ENCODE results near the gene BMP8B. TPM values are rescaled to one million over a fixed set of nuclear protein-coding genes. Genes with fewer than 3 reads are reported as not detected.
"Not testable (repeated sequence)": the region's sequence is repeated elsewhere in the genome, so short reads cannot be mapped to it uniquely, and the experiment has no call there.

BMP8B gene
- total and polyA plus RNA-seq, 11 donors: 0.08 to 0.68 (median 0.49) TPM

DNA sequence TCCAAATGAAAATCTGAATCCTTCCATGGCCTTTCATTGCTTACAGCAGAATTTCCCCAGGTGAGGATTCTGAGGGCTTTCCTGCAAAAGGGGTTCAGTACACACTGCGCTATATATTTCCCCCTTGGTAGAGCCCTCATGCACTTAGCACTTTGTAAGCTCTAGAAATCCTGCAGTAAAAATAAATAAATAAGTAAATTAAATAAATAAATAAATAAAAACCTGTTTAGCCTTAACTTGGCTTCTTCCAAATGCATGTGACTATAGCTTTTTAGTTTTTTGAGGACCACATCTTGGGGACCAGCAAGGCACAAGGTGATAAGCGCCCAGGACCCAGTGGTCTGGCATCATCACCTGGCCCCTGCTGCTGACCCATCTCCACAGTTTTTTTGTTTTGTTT, 3.2 kb upstream of the BMP8B start:
- DNase-seq (no peak), ATAC-seq (no peak)
- intact Hi-C loops (cut with DNase I): loop anchor here in 2 of 10 donors (10.0 kb wide), 1 partner anchor 187 kb away; no protein-coding TSS in a partner anchor
- H3K4me1 ChIP-seq: peaks cover 0 to 15% (median 0%) of the 10 kb centered on the region in 12 donors
- TF ChIP-seq, protein P1, sequence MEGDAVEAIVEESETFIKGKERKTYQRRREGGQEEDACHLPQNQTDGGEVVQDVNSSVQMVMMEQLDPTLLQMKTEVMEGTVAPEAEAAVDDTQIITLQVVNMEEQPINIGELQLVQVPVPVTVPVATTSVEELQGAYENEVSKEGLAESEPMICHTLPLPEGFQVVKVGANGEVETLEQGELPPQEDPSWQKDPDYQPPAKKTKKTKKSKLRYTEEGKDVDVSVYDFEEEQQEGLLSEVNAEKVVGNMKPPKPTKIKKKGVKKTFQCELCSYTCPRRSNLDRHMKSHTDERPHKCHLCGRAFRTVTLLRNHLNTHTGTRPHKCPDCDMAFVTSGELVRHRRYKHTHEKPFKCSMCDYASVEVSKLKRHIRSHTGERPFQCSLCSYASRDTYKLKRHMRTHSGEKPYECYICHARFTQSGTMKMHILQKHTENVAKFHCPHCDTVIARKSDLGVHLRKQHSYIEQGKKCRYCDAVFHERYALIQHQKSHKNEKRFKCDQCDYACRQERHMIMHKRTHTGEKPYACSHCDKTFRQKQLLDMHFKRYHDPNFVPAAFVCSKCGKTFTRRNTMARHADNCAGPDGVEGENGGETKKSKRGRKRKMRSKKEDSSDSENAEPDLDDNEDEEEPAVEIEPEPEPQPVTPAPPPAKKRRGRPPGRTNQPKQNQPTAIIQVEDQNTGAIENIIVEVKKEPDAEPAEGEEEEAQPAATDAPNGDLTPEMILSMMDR (IDR thresholded peaks at IDR 0.05): no peak
- no peak for TF ChIP-seq POLR2A (IDR thresholded peaks at IDR 0.05)
- H3K36me3 ChIP-seq: no peaks in the 10 kb centered on the region
- H3K27ac ChIP-seq: no peak overlapping the region
- H3K9me3 ChIP-seq: no peaks in the 10 kb centered on the region
- WGBS, 4 donors: 91 to 97% (median 93%) methylated on average over 2 of the region's 2 CpGs
- no peak overlapping the region for H3K4me3 ChIP-seq
- H3K27me3 ChIP-seq: peaks cover 0 to 36% (median 17%) of the 10 kb centered on the region in 9 donors

DNA sequence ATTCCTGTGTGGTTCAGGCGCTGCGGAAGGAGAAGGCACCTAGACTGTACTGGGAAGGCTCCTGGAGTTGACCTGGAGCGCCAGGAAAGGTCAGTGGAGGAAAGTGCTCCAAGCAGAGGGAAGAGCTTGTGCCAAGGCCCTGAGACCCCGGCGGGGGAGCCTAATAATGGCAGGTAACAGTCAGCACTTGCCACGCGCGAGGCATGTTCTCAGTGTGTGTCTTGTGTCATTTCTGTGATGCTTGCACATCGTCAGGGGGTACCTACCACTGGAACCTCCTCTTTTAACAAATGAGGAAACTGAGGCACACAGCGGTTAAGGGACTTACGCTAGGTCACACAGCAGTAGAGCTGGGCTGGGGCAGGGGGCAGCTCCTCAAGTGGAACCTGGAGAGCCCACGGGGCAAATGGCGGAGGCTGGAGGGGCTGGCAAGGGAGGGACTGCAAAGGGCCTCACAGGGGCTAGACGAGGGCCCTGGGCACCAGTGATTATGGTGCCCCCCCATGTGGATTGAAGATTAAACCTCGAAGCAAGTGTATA, 976 bp upstream of the BMP8B start:
- Histone ChIP-seq H3K36me3 (no peaks in the 10 kb centered on the region), H3K27me3 (peaks cover 0 to 38% (median 17%) of the 10 kb centered on the region in 9 donors), H3K4me1 (peaks cover 0 to 15% (median 0%) of the 10 kb centered on the region in 12 donors), H3K4me3 (peak overlapping the region in 11 of 12 donors; percentile 27 to 65 (median 49)), H3K27ac (no peak overlapping the region), H3K9me3 (no peaks in the 10 kb centered on the region)
- ATAC-seq: no peak
- no peak for TF ChIP-seq POLR2A (IDR thresholded peaks at IDR 0.05)
- TF ChIP-seq, protein P1 (IDR thresholded peaks at IDR 0.05): no peak
- WGBS, 4 donors: 44 to 56% (median 50%) methylated on average over 13 to 15 of the region's 15 CpGs
- intact Hi-C loops (cut with DNase I): loop anchor here in 2 of 10 donors (10.0 kb wide), 1 partner anchor 185 kb away; no protein-coding TSS in a partner anchor
- no peak for DNase-seq

DNA sequence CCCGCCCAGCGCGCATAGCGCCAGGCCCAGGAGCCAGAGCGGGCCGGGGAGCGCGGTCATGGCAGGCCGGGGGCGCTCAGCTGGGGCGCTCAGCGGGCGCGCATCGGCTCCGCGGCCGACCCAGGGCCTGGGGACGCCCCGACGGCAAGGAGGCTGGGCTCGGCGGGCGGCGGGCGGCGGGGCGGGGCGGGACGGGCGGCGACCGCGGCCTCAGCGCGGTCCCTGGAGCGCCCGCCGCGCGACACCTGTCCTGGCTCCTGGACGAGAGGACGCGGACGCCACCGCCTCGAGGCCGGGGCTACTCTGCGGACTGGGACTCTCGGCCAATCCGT, 273 bp downstream of the BMP8B start:
- Histone ChIP-seq H3K4me1 (peaks cover 0 to 15% (median 0%) of the 10 kb centered on the region in 12 donors), H3K36me3 (no peaks in the 10 kb centered on the region), H3K27ac (no peak overlapping the region), H3K9me3 (no peaks in the 10 kb centered on the region), H3K27me3 (peaks cover 0 to 38% (median 17%) of the 10 kb centered on the region in 9 donors), H3K4me3 (peak overlapping the region; percentile 16 to 65 (median 46))
- ATAC-seq (no peak), DNase-seq (no peak)
- intact Hi-C loops (cut with DNase I): no loop called here
- whole genome bisulfite sequencing, 4 donors: 0 to 3% (median 1%) methylated on average over 6 to 51 of the region's 51 CpGs
- TF ChIP-seq, protein P1 (IDR thresholded peaks at IDR 0.05): no peak
- TF ChIP-seq POLR2A (IDR thresholded peaks at IDR 0.05): no peak

DNA sequence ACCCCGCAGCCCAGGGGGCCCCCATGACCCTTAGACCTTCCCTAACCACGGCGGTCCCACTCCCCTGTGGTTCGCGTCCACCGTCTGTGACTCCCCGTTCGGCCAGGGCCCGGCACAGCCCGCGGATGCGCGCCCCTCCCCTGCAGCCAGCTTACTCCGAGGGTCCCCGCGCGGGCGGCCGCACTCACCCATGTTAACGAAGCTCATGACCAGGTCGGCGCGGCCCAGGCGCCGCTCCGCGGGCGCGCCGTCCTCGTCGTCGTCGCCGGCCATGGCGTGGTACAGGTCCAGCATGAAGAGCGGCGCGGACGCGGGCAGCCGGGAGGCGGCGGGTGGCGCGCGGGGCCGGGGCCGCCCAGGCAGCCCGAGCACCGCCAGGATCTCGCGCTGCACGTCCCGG, 701 bp downstream of the BMP8B start:
- peaks cover 0 to 15% (median 0%) of the 10 kb centered on the region in 12 donors for H3K4me1 ChIP-seq
- WGBS, 4 donors: 2 to 15% (median 4%) methylated on average over 18 to 55 of the region's 55 CpGs
- ATAC-seq; H3K27ac ChIP-seq; H3K36me3 ChIP-seq; intact Hi-C loops (cut with DNase I); DNase-seq; H3K9me3 ChIP-seq: not testable (repeated sequence)
- H3K4me3 ChIP-seq: peak overlapping the region in 1 of 12 donors; percentile 61
- peaks cover 0 to 38% (median 17%) of the 10 kb centered on the region in 9 donors for H3K27me3 ChIP-seq

DNA sequence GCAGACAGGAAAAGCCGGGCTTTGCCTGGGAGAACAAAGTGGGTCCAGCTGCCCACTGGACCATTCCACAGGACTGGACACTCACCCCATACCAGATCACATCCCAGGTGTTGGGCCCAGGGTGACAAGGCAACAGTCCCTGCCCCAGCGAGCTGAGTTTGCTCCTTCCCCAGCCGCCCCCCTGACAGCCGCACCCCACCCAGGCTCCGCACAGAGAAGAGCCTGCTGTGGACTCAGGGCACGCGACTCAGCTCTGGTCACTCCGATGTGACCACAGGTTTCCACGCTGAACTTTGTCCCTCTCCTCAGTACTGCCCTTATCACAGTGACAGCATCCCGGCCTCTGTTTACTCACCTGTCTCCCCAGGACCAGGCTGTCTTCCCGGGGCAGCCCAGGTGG, 1.2 kb downstream of the BMP8B start:
- TF ChIP-seq, protein P1 (IDR thresholded peaks at IDR 0.05): no peak
- no peak for TF ChIP-seq POLR2A (IDR thresholded peaks at IDR 0.05)
- H3K9me3 ChIP-seq: no peaks in the 10 kb centered on the region
- DNase-seq: no peak
- ATAC-seq: no peak
- no peaks in the 10 kb centered on the region for H3K36me3 ChIP-seq
- WGBS, 4 donors: 66 to 69% (median 68%) methylated on average over 8 to 11 of the region's 11 CpGs
- peaks cover 0 to 15% (median 0%) of the 10 kb centered on the region in 12 donors for H3K4me1 ChIP-seq
- peaks cover 0 to 38% (median 17%) of the 10 kb centered on the region in 9 donors for H3K27me3 ChIP-seq
- intact Hi-C loops (cut with DNase I): no loop called here
- no peak overlapping the region for H3K27ac ChIP-seq
- no peak overlapping the region for H3K4me3 ChIP-seq

DNA sequence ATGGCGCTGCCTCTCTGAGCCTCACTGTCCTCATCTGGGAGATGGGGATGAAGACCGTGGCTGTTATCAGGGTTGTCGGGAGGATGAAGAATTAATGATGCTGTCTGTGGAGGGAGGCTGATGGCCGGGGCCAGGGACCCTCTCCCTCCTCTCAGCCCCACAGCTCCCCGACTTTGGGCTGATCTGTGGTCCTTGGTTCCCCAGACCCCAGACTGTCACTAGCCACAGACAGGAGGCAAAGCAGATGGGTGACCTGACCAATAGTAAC, 1.6 kb downstream of the BMP8B start:
- H3K27me3 ChIP-seq: peaks cover 0 to 38% (median 17%) of the 10 kb centered on the region in 9 donors
- H3K27ac ChIP-seq; ATAC-seq; H3K9me3 ChIP-seq; H3K36me3 ChIP-seq; H3K4me3 ChIP-seq; intact Hi-C loops (cut with DNase I); DNase-seq: not testable (repeated sequence)
- 89 to 94% (median 90%) methylated on average over 2 to 5 of the region's 5 CpGs for WGBS, 4 donors
- H3K4me1 ChIP-seq: peaks cover 0 to 15% (median 0%) of the 10 kb centered on the region in 12 donors

DNA sequence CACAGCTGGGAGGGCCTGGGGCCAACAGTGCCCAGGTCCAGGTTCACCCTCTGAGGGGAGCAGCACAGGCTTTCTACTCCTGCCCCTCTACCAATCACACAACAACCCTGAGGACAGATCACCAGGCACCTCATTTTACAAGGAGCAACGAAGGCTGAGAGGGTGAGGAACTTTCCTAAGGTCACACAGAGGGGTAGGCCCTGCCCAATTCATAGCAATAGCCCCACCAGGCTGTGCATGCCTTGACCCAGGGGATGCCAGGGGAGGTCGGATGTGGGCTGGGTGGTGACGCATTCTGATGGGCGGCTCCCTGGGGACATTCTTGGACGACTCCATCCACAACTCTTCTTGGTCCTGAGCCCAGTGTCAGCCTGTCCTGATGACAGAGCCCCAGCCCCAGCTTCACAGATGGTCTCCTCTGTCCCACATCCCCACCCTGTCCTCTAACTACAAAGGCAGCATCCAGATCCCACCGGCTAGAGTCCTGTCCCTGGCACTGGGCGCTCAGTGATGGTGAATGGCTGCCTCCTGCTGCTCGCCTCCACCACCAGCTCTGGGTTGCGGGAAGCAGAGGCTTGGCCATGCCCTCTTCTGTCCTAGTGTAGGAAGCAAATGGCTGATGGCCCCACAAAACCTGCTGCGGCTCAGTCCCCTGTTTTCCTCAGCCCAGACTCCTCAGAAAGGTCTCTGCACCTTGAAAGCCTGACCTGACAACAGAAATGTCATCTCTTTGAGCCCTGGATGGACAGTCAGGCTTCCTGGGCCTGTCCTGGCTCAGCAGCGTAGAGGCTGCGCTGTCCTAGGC, 2.2 kb downstream of the BMP8B start:
- peak in 2 of 4 donors; percentile 23 to 29 for ATAC-seq
- Histone ChIP-seq H3K27ac (peak overlapping the region in 3 of 12 donors; percentile 24 to 52 (median 25)), H3K4me1 (peaks cover 0 to 15% (median 0%) of the 10 kb centered on the region in 12 donors), H3K27me3 (peaks cover 0 to 38% (median 17%) of the 10 kb centered on the region in 9 donors)
- H3K36me3 ChIP-seq; DNase-seq; intact Hi-C loops (cut with DNase I); H3K4me3 ChIP-seq; H3K9me3 ChIP-seq: not testable (repeated sequence)
- 85 to 89% (median 88%) methylated on average over 7 to 10 of the region's 12 CpGs for WGBS, 4 donors

Data from heart left ventricle (tissue), 16 donors.